Hepatocyte (in vitro differentiated cells): ENCODE results near the gene GLI1.

Experiments
- CTCF ChIP-seq: fragments of 200-600 bp; sonication (generic); IDR thresholded peaks from 2 replicates; pipeline ENCODE4 v1.5.1; 2016; ENCODE audit warnings: antibody characterized with exemption, mild to moderate bottlenecking; ENCODE audit not compliant: poor library complexity
- EZH2 ChIP-seq: fragments of 200-600 bp; sonication (generic); IDR thresholded peaks from 2 replicates; pipeline ENCODE4 v1.6.1; 2016; ENCODE audit warnings: antibody characterized with exemption, mild to moderate bottlenecking, borderline replicate concordance
- EZH2phosphoT487 ChIP-seq: fragments of 200-600 bp; sonication (generic); IDR thresholded peaks from one replicate; pipeline ENCODE4 v1.6.1; 2018; ENCODE audit warnings: antibody characterized with exemption, mild to moderate bottlenecking, low read depth, moderate library complexity; ENCODE audit not compliant: unreplicated experiment, severe bottlenecking

GRCh38 chr12:57496822-57497221 lies 37.2 kb downstream of the GLI1 start:
- TF ChIP-seq CTCF (no peak), EZH2 (no peak), EZH2phosphoT487 (no peak)
